GM20431 (cell line): Measurements from ENCODE around the gene NLRP6.
"Not testable (repeated sequence)": the region's sequence is repeated elsewhere in the genome, so short reads cannot be mapped to it uniquely, and the experiment has no call there.

ENCODE experiments used
- in situ Hi-C: fragments of 300-500 bp; cut with MseI, MboI; formaldehyde crosslinking; loops from one replicate; pipeline ENCODE4 v1.15.0; 2020; ENCODE audit warnings: low sequenced_read_pairs; ENCODE audit not compliant: unreplicated experiment

NLRP6 gene

GRCh38 chr11:280706-281485 is 2.7 kb downstream of the NLRP6 start:
- in situ Hi-C loops: no loop called here

GRCh38 chr11:281486-282161 is 3.4 kb downstream of the NLRP6 start:
- in situ Hi-C loops: no loop called here

GRCh38 chr11:282171-282570 is 4.0 kb downstream of the NLRP6 start:
- in situ Hi-C loops: no loop called here

- in situ Hi-C loops: no loop called here
Observed at GRCh38 chr11:282630-283360, 4.6 kb downstream of the NLRP6 start.

- in situ Hi-C loops: no loop called here
Observed at GRCh38 chr11:283405-284104, 5.3 kb downstream of the NLRP6 start.

- in situ Hi-C loops: no loop called here
Observed at GRCh38 chr11:284105-285020, 6.2 kb downstream of the NLRP6 start.

- in situ Hi-C loops: no loop called here
Observed at GRCh38 chr11:285021-285893, 7.0 kb downstream of the NLRP6 start.

- in situ Hi-C loops: no loop called here
Observed at GRCh38 chr11:285894-286220, 7.7 kb downstream of the NLRP6 start.

GRCh38 chr11:286977-287820 is 9.0 kb downstream of the NLRP6 start:
- in situ Hi-C loops: not testable (repeated sequence)

- in situ Hi-C loops: no loop called here
Observed at GRCh38 chr11:287821-288477, 9.7 kb downstream of the NLRP6 start.

GRCh38 chr11:288478-289397 is 10.5 kb downstream of the NLRP6 start, which contains the start of gene PGGHG:
TSS of gene PGGHG (plus strand) at chr11:289126. CDS start at chr11:289817, 691 bp downstream.
- in situ Hi-C loops: no loop called here

- in situ Hi-C loops: no loop called here
Observed at GRCh38 chr11:289398-289711, 11.1 kb downstream of the NLRP6 start.

- in situ Hi-C loops: no loop called here
Observed at GRCh38 chr11:289712-290620, 11.8 kb downstream of the NLRP6 start.

GRCh38 chr11:290621-291231 is 12.5 kb downstream of the NLRP6 start:
- in situ Hi-C loops: no loop called here
